Measurements from ENCODE around the gene ZNF814.

DNA sequence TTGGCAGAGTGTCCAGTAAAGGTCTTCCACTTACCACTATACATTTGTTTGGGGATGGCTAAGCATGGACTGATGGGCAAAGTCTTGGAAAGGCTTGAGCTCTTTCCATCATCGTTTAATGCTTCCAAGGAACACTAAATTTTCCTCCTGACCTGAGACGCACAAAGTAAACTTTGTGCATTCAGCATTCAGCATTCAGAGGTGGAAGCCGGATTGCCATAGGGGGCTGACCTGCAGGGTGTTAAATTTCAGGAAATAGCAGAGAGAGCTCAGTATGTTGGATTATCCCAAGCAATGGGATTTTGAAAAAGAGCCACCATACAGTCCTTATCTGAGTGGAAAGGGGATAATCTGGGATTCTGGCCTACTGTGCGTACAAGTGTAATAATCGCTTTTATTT lies 88.1 kb downstream of the ZNF814 start:
- TF ChIP-seq, protein P1, sequence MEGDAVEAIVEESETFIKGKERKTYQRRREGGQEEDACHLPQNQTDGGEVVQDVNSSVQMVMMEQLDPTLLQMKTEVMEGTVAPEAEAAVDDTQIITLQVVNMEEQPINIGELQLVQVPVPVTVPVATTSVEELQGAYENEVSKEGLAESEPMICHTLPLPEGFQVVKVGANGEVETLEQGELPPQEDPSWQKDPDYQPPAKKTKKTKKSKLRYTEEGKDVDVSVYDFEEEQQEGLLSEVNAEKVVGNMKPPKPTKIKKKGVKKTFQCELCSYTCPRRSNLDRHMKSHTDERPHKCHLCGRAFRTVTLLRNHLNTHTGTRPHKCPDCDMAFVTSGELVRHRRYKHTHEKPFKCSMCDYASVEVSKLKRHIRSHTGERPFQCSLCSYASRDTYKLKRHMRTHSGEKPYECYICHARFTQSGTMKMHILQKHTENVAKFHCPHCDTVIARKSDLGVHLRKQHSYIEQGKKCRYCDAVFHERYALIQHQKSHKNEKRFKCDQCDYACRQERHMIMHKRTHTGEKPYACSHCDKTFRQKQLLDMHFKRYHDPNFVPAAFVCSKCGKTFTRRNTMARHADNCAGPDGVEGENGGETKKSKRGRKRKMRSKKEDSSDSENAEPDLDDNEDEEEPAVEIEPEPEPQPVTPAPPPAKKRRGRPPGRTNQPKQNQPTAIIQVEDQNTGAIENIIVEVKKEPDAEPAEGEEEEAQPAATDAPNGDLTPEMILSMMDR (IDR thresholded peaks at IDR 0.05; ENCODE audit: low read depth, low read length) = no peak
- no peak for TF ChIP-seq POLR2A (IDR thresholded peaks at IDR 0.05; ENCODE audit: extremely low read depth, insufficient read length)
- TF ChIP-seq, protein P2, sequence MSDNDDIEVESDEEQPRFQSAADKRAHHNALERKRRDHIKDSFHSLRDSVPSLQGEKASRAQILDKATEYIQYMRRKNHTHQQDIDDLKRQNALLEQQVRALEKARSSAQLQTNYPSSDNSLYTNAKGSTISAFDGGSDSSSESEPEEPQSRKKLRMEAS (IDR thresholded peaks at IDR 0.05; ENCODE audit: low read depth, low read length) = no peak
